H1 (cell line): ENCODE results near the gene DNAJC6. TPM values are rescaled to one million over a fixed set of nuclear protein-coding genes. Genes with fewer than 3 reads are reported as not detected.

ENCODE experiments used
- CHD7 ChIP-seq: fragments of 300-600 bp; sonication (generic); IDR thresholded peaks from 2 replicates; pipeline ENCODE4 v1.7.1; 2012; ENCODE audit warnings: low read length, moderate library complexity, mild to moderate bottlenecking, inconsistent platforms; ENCODE audit not compliant: insufficient replicate concordance
- EP300 ChIP-seq, 2 experiments: IDR thresholded peaks; 1 replicate in 1 of 2; 2 replicates in 1 of 2; pipeline ENCODE4 v1.6.1; 2011 to 2012; ENCODE audit warnings: low read depth in 2 of 2, low read length in 2 of 2, mild to moderate bottlenecking in 2 of 2, borderline replicate concordance in 1 of 2, inconsistent platforms in 1 of 2, moderate library complexity in 1 of 2
- GTF2F1 ChIP-seq: IDR thresholded peaks from 2 replicates; pipeline ENCODE4 v1.6.1; 2012; ENCODE audit warnings: low read depth, low read length, improper control_type of control experiment, borderline replicate concordance
- SIN3A ChIP-seq, 2 experiments: IDR thresholded peaks in 1 of 2; conservative IDR thresholded peaks in 1 of 2; 2 replicates each; pipeline ENCODE4 v1.6.1; 2011 to 2012; ENCODE audit warnings: low read length in 2 of 2, improper control_type of control experiment in 1 of 2, low read depth in 1 of 2, mild to moderate bottlenecking in 1 of 2
- TCF12 ChIP-seq: IDR thresholded peaks from 2 replicates; pipeline ENCODE4 v1.6.1; 2011; ENCODE audit warnings: low read depth, mild to moderate bottlenecking, low read length
- TEAD4 ChIP-seq: IDR thresholded peaks from 2 replicates; pipeline ENCODE4 v1.6.1; 2012; ENCODE audit warnings: low read depth, low read length, inconsistent platforms, mixed read lengths
- USF2 ChIP-seq: IDR thresholded peaks from 2 replicates; pipeline ENCODE4 v1.6.1; 2011; ENCODE audit warnings: low read length, improper control_type of control experiment
- YY1 ChIP-seq: IDR thresholded peaks from 2 replicates; pipeline ENCODE4 v1.6.1; 2011; ENCODE audit warnings: low read depth, mild to moderate bottlenecking, low read length
- polyA plus RNA-seq, 7 experiments: library from polyadenylated mRNA; depleted of rRNA in 3 of 7; stranded (reverse) in 5 of 7; unstranded in 2 of 7; fragments of >200 nt in 5 of 7; fragments of 200-250 nt in 2 of 7; gene quantifications; 1 replicate in 5 of 7; 2 replicates in 1 of 7; 4 replicates in 1 of 7; pipeline versions ENCODE4 v1.2.1 to v1.2.3, GENCODE V29; 2011 to 2013; ENCODE audit warnings: missing spikeins in 2 of 7, mixed read lengths in 2 of 7
- total RNA-seq: library from RNA; stranded (reverse); fragmentation: NEBNext Ultra II Directional; extraction: Animal tissue kit (Norgen Biotek cat#: 25700); gene quantifications from 2 replicates; pipeline ENCODE4 v1.2.1, GENCODE V29; 2021

DNAJC6 gene
- total and polyA plus RNA-seq, 2 of the 8 experiments (the other 6 are each of a cell fraction or from before 2014, with no cell fraction given) = 1.6 to 3.0 TPM

- no peak for TF ChIP-seq CHD7
- TF ChIP-seq USF2 = no peak
- TF ChIP-seq TEAD4 = no peak
- TF ChIP-seq EP300 (IDR thresholded peaks at IDR 0.05; ENCODE audit: borderline replicate concordance in 1 of 2, low read depth in 2 of 2, low read length in 2 of 2) = peak in 1 of 2 experiments; percentile 27; a peak in 1 of 3 replicates
- TF ChIP-seq SIN3A (conservative IDR thresholded peaks at IDR 0.05 in 1 of 2, IDR thresholded peaks at IDR 0.05 in 1 of 2; ENCODE audit: low read depth in 1 of 2, low read length in 2 of 2) = peak; percentile 96 to 98
- no peak for TF ChIP-seq GTF2F1
- TF ChIP-seq YY1 = peak; percentile 58; the same call in 1 of the 2 replicates
- 0 out of 2 replicates have a peak, but pooled peaks have one; percentile 24 for TF ChIP-seq TCF12
Observed at GRCh38 chr1:65309304-65310077, at the start of gene DNAJC6 (continued).
